Gastrocnemius medialis (tissue), 4 donors: ENCODE data around the gene HOXA6. TPM values are rescaled to one million over a fixed set of nuclear protein-coding genes. Genes with fewer than 3 reads are reported as not detected.
A peak's percentile ranks its signal among the peaks of the same experiment; 100 is the strongest.

Experiments used
- ATAC-seq, 2 donors: fragments of 150-250 bp; one replicate each; pipeline ENCODE4 v1.9.1; 2016
- DNase-seq, 2 donors: peaks; one replicate each; pipeline ENCODE4 v3.0.0-alpha.2; 2019
- H3K27ac ChIP-seq, 4 donors: fragments of 200-600 bp; sonication (generic); 1 replicate in 1 of 4; 2 replicates in 3 of 4; pipeline ENCODE4 v1.5.1; 2016 to 2018; ENCODE audit warnings: mild to moderate bottlenecking in 2 of 4, moderate library complexity in 1 of 4
- H3K27me3 ChIP-seq, 3 donors: fragments of 200-600 bp; sonication (generic) in 2 of 3; 1 replicate in 1 of 3; 2 replicates in 2 of 3; pipeline versions ENCODE4 v1.5.1 to v1.6.0; 2016 to 2019; ENCODE audit warnings: mild to moderate bottlenecking in 1 of 3, moderate library complexity in 1 of 3
- H3K36me3 ChIP-seq, 2 donors: fragments of 200-600 bp; sonication (generic) in 1 of 2; one replicate each; pipeline ENCODE4 v1.5.1; 2017 to 2018
- H3K4me1 ChIP-seq, 2 donors: fragments of 200-600 bp; sonication (generic) in 1 of 2; one replicate each; pipeline ENCODE4 v1.5.1; 2016 to 2017; ENCODE audit warnings: mild to moderate bottlenecking in 2 of 2
- H3K4me3 ChIP-seq, 4 donors: fragments of 200-600 bp; sonication (generic) in 3 of 4; 1 replicate in 1 of 4; 2 replicates in 3 of 4; pipeline ENCODE4 v1.5.1; 2016 to 2019; ENCODE audit warnings: mild to moderate bottlenecking in 2 of 4
- H3K9me3 ChIP-seq, 3 donors: fragments of 200-600 bp; sonication (generic) in 2 of 3; 1 replicate in 1 of 3; 2 replicates in 2 of 3; pipeline ENCODE4 v1.5.1; 2016 to 2019
- CTCF ChIP-seq, 5 experiments: fragments of 450-650 bp in 3 of 5; fragments of 200-600 bp in 2 of 5; sonication (generic) in 2 of 5; IDR thresholded peaks in 4 of 5; conservative IDR thresholded peaks in 1 of 5; 1 replicate in 4 of 5; 2 replicates in 1 of 5; pipeline ENCODE4 v1.5.1; 2016 to 2019; ENCODE audit warnings: antibody characterized with exemption in 5 of 5, mild to moderate bottlenecking in 3 of 5, moderate library complexity in 3 of 5
- POLR2A ChIP-seq, 2 donors: fragments of 450-650 bp; IDR thresholded peaks; one replicate each; pipeline ENCODE4 v1.6.1; 2017; ENCODE audit warnings: antibody characterized with exemption in 2 of 2, mild to moderate bottlenecking in 2 of 2, moderate library complexity in 2 of 2
- in situ Hi-C, 4 donors: fragments of 200-750 bp; cut with MboI; loops; one replicate each; pipeline versions ENCODE4 v1.15.0 to v1.8.0; 2017; ENCODE audit warnings: low sequenced_read_pairs in 4 of 4
- intact Hi-C: fragments of 100-400 bp; cut with DNase I; formaldehyde crosslinking; loops from one replicate; pipeline ENCODE4 v1.15.1; 2023; ENCODE audit warnings: low total_unique reads
- total RNA-seq, 4 donors: library from RNA; depleted of rRNA; stranded (reverse); fragments of >200 nt; gene quantifications; one replicate each; pipeline versions ENCODE4 v1.1.0 to v1.2.3, GENCODE V29; 2016

HOXA6 gene
- total RNA-seq, 4 donors from 2014 or later = 2.6 to 5.6 (median 4.2) TPM

GRCh38 chr7:27177795-27178320, 30.3 kb upstream of the HOXA6 start:
- ATAC-seq = no peak
- H3K4me3 ChIP-seq = peak overlapping the region; percentile 47 to 56 (median 52)
- H3K36me3 ChIP-seq = no peaks in the 10 kb centered on the region
- peaks cover 42 to 63% of the 10 kb centered on the region in 2 donors for H3K4me1 ChIP-seq
- peak overlapping the region; percentile 90 to 99 (median 95) for H3K27ac ChIP-seq
- H3K9me3 ChIP-seq = no peaks in the 10 kb centered on the region
- intact Hi-C loops (loop anchor here (10.0 kb wide), 1 partner anchor 1503 kb away; no protein-coding TSS in a partner anchor), in situ Hi-C loops (loop anchor here in 3 of 4 donors (10.0 to 25.0 kb wide), 5 partner anchors 909 to 1416 kb away; partner anchors contain the start of gene CREB5 (in 1 of the 3))
- peaks cover 0 to 3% (median under 1%) of the 10 kb centered on the region in 3 donors for H3K27me3 ChIP-seq
- peak in 1 of 2 donors; percentile 11 for DNase-seq
- TF ChIP-seq POLR2A (IDR thresholded peaks at IDR 0.05) = no peak

- peak overlapping the region; percentile 90 to 99 (median 95) for H3K27ac ChIP-seq
- TF ChIP-seq CTCF (IDR thresholded peaks at IDR 0.05 in 4 of 5, conservative IDR thresholded peaks at IDR 0.05 in 1 of 5) (no peak), POLR2A (IDR thresholded peaks at IDR 0.05) (peak in 1 of 2 donors; percentile 53)
- H3K9me3 ChIP-seq = no peaks in the 10 kb centered on the region
- in situ Hi-C loops (loop anchor here in 3 of 4 donors (10.0 to 25.0 kb wide), 5 partner anchors 910 to 1415 kb away; partner anchors contain the start of gene CREB5 (in 1 of the 3)), intact Hi-C loops (loop anchor here (10.0 kb wide), 1 partner anchor 1502 kb away; no protein-coding TSS in a partner anchor)
- peaks cover 35 to 56% of the 10 kb centered on the region in 2 donors for H3K4me1 ChIP-seq
- H3K27me3 ChIP-seq = no peaks in the 10 kb centered on the region
- ATAC-seq (peak in 1 of 2 donors; percentile 1), DNase-seq (peak; percentile 21 to 70)
- no peaks in the 10 kb centered on the region for H3K36me3 ChIP-seq
- H3K4me3 ChIP-seq = peak overlapping the region; percentile 47 to 56 (median 52)
These were observed 29.6 kb upstream of the HOXA6 start for GRCh38 chr7:27176962-27177794.

- peaks cover 34 to 51% of the 10 kb centered on the region in 2 donors for H3K4me1 ChIP-seq
- peak overlapping the region; percentile 90 to 99 (median 95) for H3K27ac ChIP-seq
- no peak for ATAC-seq
- peak overlapping the region; percentile 39 to 84 (median 63) for H3K4me3 ChIP-seq
- no peaks in the 10 kb centered on the region for H3K9me3 ChIP-seq
- DNase-seq = no peak
- in situ Hi-C loops = loop anchor here in 3 of 4 donors (10.0 to 25.0 kb wide), 5 partner anchors 911 to 1414 kb away; partner anchors contain the start of gene CREB5 (in 1 of the 3)
- H3K36me3 ChIP-seq = no peaks in the 10 kb centered on the region
- intact Hi-C loops = loop anchor here (10.0 kb wide), 1 partner anchor 1502 kb away; no protein-coding TSS in a partner anchor
- TF ChIP-seq CTCF (IDR thresholded peaks at IDR 0.05 in 4 of 5, conservative IDR thresholded peaks at IDR 0.05 in 1 of 5) = no peak
- TF ChIP-seq POLR2A (IDR thresholded peaks at IDR 0.05) = no peak
- no peaks in the 10 kb centered on the region for H3K27me3 ChIP-seq
These were observed 28.9 kb upstream of the HOXA6 start for GRCh38 chr7:27176524-27176845.

- in situ Hi-C loops = loop anchor here in 3 of 4 donors (10.0 to 25.0 kb wide), 5 partner anchors 911 to 1414 kb away; partner anchors contain the start of gene CREB5 (in 1 of the 3)
- peak; percentile 4 to 53 for DNase-seq
- no peak for TF ChIP-seq CTCF (IDR thresholded peaks at IDR 0.05 in 4 of 5, conservative IDR thresholded peaks at IDR 0.05 in 1 of 5)
- no peak for TF ChIP-seq POLR2A (IDR thresholded peaks at IDR 0.05)
- intact Hi-C loops = loop anchor here (10.0 kb wide), 1 partner anchor 1501 kb away; no protein-coding TSS in a partner anchor
- Histone ChIP-seq H3K4me3 (peak overlapping the region; percentile 39 to 84 (median 63)), H3K27ac (peak overlapping the region; percentile 90 to 99 (median 95)), H3K27me3 (no peaks in the 10 kb centered on the region), H3K36me3 (no peaks in the 10 kb centered on the region), H3K9me3 (no peaks in the 10 kb centered on the region), H3K4me1 (peaks cover 33 to 56% of the 10 kb centered on the region in 2 donors)
- no peak for ATAC-seq
These were observed 28.3 kb upstream of the HOXA6 start for GRCh38 chr7:27175626-27176523.
